GM12891 (cell line): ENCODE data around the gene CDCA4.

Experiments
- DNase-seq: peaks from one replicate; pipeline ENCODE4 v3.0.0; 2011; ENCODE audit warnings: low spot score; ENCODE audit not compliant: insufficient read length
- FAIRE-seq: peaks from 2 replicates; lab custom pipeline; 2011; peaks lifted over from hg19 to GRCh38; lab: Jason Lieb, UNC
- PAX5 ChIP-seq: IDR thresholded peaks from 2 replicates; pipeline ENCODE4 v1.6.1; 2011; ENCODE audit warnings: low read length, moderate library complexity, mild to moderate bottlenecking; ENCODE audit not compliant: insufficient read depth, severe bottlenecking
- POLR2A ChIP-seq: IDR thresholded peaks from 2 replicates; pipeline ENCODE4 v1.6.1; 2011; ENCODE audit warnings: low read depth, low read length, control low read depth
- POLR2AphosphoS5 ChIP-seq: IDR thresholded peaks from 2 replicates; pipeline ENCODE4 v1.6.1; 2011; ENCODE audit warnings: low read depth, low read length, control low read depth
- POU2F2 ChIP-seq: IDR thresholded peaks from 2 replicates; pipeline ENCODE4 v1.6.1; 2011; ENCODE audit warnings: low read depth, mild to moderate bottlenecking, control low read depth, low read length, moderate library complexity
- SPI1 ChIP-seq: IDR thresholded peaks from 2 replicates; pipeline ENCODE4 v1.6.1; 2011; ENCODE audit warnings: low read depth, low read length, control low read depth
- TAF1 ChIP-seq: IDR thresholded peaks from 2 replicates; pipeline ENCODE4 v1.6.1; 2011; ENCODE audit warnings: low read depth, low read length, control low read depth

CDCA4 gene

GRCh38 chr14:104977008-104977680 is 43.7 kb downstream of the CDCA4 start:
- FAIRE-seq, result no peak
- DNase-seq, result no peak
- TF ChIP-seq POLR2AphosphoS5 (no peak), TAF1 (no peak), PAX5 (no peak), POLR2A (no peak), POU2F2 (no peak), SPI1 (no peak)

GRCh38 chr14:104976198-104977007 is 44.5 kb downstream of the CDCA4 start:
- no peak for TF ChIP-seq POU2F2
- no peak for TF ChIP-seq POLR2AphosphoS5
- TF ChIP-seq POLR2A, result no peak
- TF ChIP-seq TAF1, result no peak
- no peak for TF ChIP-seq SPI1
- FAIRE-seq, result peak; percentile 97
- peak; percentile 90 for DNase-seq

GRCh38 chr14:104975481-104976197 is 45.2 kb downstream of the CDCA4 start:
- FAIRE-seq (no peak), DNase-seq (no peak)
- TF ChIP-seq POLR2A (no peak), POU2F2 (no peak), TAF1 (no peak), SPI1 (no peak)

- DNase-seq (no peak), FAIRE-seq (no peak)
- TF ChIP-seq POU2F2, result no peak
- TF ChIP-seq POLR2AphosphoS5, result no peak
- no peak for TF ChIP-seq TAF1
- no peak for TF ChIP-seq SPI1
- TF ChIP-seq POLR2A, result no peak
- no peak for TF ChIP-seq PAX5
Observed at GRCh38 chr14:104974665-104975390, 46.1 kb downstream of the CDCA4 start.

- TF ChIP-seq POU2F2 (no peak), TAF1 (no peak), PAX5 (no peak), POLR2AphosphoS5 (no peak), SPI1 (no peak), POLR2A (no peak)
- FAIRE-seq (no peak), DNase-seq (no peak)
Observed at GRCh38 chr14:104974146-104974541, 46.7 kb downstream of the CDCA4 start.

GRCh38 chr14:104973385-104974145 is 47.3 kb downstream of the CDCA4 start:
- DNase-seq (no peak), FAIRE-seq (no peak)
- TF ChIP-seq PAX5 (no peak), POLR2AphosphoS5 (no peak), POLR2A (no peak), SPI1 (no peak), POU2F2 (no peak), TAF1 (no peak)

- no peak for TF ChIP-seq SPI1
- FAIRE-seq, result no peak
- no peak for DNase-seq
Observed at GRCh38 chr14:104973135-104973384, 47.8 kb downstream of the CDCA4 start.

- no peak for TF ChIP-seq POLR2AphosphoS5
- TF ChIP-seq TAF1, result no peak
- TF ChIP-seq POLR2A, result no peak
- FAIRE-seq, result no peak
- DNase-seq, result no peak
Observed at GRCh38 chr14:104972301-104973134, 48.4 kb downstream of the CDCA4 start.

- FAIRE-seq (no peak), DNase-seq (no peak)
- TF ChIP-seq TAF1 (no peak), POLR2AphosphoS5 (no peak), SPI1 (no peak), POU2F2 (no peak)
Observed at GRCh38 chr14:104971447-104972240, 49.2 kb downstream of the CDCA4 start.
